Cardiac fibroblast (primary cell): ENCODE results near the gene CYTH1.

Source experiments
- DNase-seq, 2 donors: peaks; one replicate each; pipeline versions ENCODE4 v3.0.0 to v3.0.0-alpha.2; 2010; ENCODE audit warnings: low read depth in 2 of 2
- H3K4me3 ChIP-seq, 2 donors: replicated peaks in 1 of 2; 1 replicate in 1 of 2; 2 replicates in 1 of 2; pipeline ENCODE4 v1.5.1; 2011; ENCODE audit warnings: low read depth in 2 of 2, low read length in 2 of 2, mild to moderate bottlenecking in 2 of 2, moderate library complexity in 1 of 2
- CTCF ChIP-seq: IDR thresholded peaks from one replicate; pipeline ENCODE4 v1.5.1; 2011; ENCODE audit warnings: low read depth, mild to moderate bottlenecking, low read length, inconsistent platforms

CYTH1 gene

DNA sequence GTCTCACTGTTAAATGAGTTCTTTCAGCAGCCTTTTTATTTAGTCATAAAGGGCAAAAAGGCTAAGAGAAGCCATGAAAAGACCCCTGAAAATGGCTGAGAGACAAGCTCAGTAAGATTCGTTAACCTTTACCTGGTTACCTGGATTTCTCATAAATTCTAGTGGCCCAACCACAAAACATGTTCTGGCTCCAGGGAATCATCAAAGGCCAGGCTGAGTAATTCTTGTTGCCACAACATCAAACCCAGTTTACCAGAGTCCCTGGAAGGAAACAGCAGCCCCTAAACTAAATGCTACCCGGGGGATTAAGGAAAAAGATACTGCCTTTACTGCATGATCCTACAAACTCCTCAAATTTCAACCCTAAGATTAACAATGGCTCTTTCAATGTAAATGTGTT, 15.8 kb downstream of the CYTH1 start:
- TF ChIP-seq CTCF, result no peak
- no peak overlapping the region for H3K4me3 ChIP-seq

GRCh38 chr17:78765821-78766220, 16.3 kb downstream of the CYTH1 start:
- no peak for TF ChIP-seq CTCF
- no peak for DNase-seq
- H3K4me3 ChIP-seq, result no peak overlapping the region

More for the DNA sequence above, 15.8 kb downstream of the CYTH1 start:
- DNase-seq, result no peak

GRCh38 chr17:78764871-78765270, 17.2 kb downstream of the CYTH1 start:
- no peak for DNase-seq
- TF ChIP-seq CTCF, result no peak
- H3K4me3 ChIP-seq, result no peak overlapping the region

- DNase-seq, result no peak
- no peak for TF ChIP-seq CTCF
- H3K4me3 ChIP-seq, result no peak overlapping the region
These were observed 18.5 kb downstream of the CYTH1 start for GRCh38 chr17:78763561-78763960.

GRCh38 chr17:78761789-78762406, 20.2 kb downstream of the CYTH1 start:
- peak; percentile 27 to 31 for DNase-seq
- H3K4me3 ChIP-seq, result no peak overlapping the region
- no peak for TF ChIP-seq CTCF

DNA sequence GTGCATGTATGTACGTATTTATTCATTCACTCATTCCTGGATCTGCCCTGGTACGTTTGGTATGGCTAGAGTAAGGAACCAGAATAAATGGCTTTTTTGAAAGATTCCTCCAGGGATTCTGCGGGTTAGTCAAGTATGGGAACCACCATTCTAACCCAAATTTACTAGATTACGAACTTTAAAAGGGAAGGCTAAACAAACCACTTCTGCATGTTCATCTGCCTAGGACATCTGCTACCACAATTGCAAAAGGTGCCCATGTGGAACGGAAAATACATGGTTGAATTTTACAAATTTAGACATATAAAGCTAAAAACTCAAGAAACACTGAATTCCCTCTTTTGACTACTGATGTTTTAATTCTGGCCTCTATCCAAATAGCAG, 22.1 kb downstream of the CYTH1 start:
- no peak overlapping the region for H3K4me3 ChIP-seq
- DNase-seq, result no peak
- no peak for TF ChIP-seq CTCF

DNA sequence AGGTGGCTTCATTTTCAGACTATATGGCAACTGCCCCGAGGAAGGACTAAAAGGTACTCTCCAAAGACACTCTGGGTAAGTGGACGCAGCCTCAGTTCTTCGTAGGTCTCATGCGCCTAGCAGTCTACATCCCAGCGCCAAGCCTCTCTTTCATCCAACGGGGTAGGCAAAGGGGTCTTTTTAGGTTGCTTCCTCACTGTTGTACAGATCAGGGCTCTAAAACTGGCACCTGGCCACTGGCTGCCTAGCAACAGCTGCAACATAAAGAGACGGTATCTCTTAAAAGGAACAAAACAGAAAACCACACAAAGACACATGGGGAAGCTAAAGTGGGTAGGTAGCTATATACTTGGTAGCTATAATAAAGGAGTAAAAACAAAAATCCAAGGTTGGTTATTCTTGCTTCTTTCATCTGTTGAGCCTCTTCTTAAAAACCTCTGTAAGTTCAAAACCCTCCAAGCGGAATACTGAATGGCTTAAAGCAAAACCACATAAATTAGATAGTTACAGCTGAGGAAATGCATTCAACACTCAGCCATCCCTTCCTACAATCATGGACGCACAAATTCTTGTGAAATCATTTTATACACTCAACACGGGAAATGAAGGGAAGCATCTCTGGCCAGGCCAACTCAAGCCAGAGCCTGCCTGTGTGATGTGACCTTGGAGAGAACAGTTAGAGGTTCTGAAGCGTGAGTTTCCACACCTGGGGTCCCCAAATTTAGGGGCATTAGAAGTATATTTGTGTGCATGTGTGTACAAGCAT, 22.7 kb downstream of the CYTH1 start:
- H3K4me3 ChIP-seq, result no peak overlapping the region
- no peak for TF ChIP-seq CTCF
- peak; percentile 61 to 91 for DNase-seq
